HepG2 (cell line): ENCODE data around the gene PARD3. TPM values are rescaled to one million over a fixed set of nuclear protein-coding genes. Genes with fewer than 3 reads are reported as not detected.

ENCODE experiments used
- ATAC-seq: fragments of 200-7000 bp; cut with Tn5 transposase; 3 replicates; pipeline ENCODE4 v1.9.1; 2020; ENCODE audit warnings: mild to moderate bottlenecking, moderate library complexity
- BruUV-seq: library from RNA; stranded (reverse); fragments of 400-500 nt; replicated peaks from 2 replicates; lab custom pipeline; 2021; lab: Mats Ljungman, UMichigan
- CTCF ChIA-PET: fragments of 300-600 bp; formaldehyde crosslinking; extraction: SDS; loops from one replicate; lab custom pipeline; 2021; ENCODE audit warnings: low total read pairs, inconsistent platforms, low intra/inter-chr PET ratio; lab: Yijun Ruan, JAX
- POLR2A ChIA-PET: fragments of 350-600 bp; sonication (Branson Sonifier 250); formaldehyde crosslinking; loops from one replicate; lab custom pipeline; 2020; ENCODE audit warnings: antibody characterized with exemption, inconsistent platforms; lab: Yijun Ruan, JAX
- DNase-seq: peaks from one replicate; pipeline ENCODE4 v3.0.0-alpha.2; 2015; ENCODE audit warnings: low spot score
- FAIRE-seq: peaks from 3 replicates; lab custom pipeline; 2011; peaks lifted over from hg19 to GRCh38; lab: Jason Lieb, UNC
- H2AFZ ChIP-seq: one replicate; pipeline ENCODE4 v1.6.1; 2011; ENCODE audit warnings: low read length, inconsistent platforms
- H3K27ac ChIP-seq: fragments of 300-600 bp; 3 replicates; pipeline ENCODE4 v1.8.0; 2011; ENCODE audit warnings: mixed run types, mild to moderate bottlenecking, mixed read lengths, low read length, inconsistent platforms; ENCODE audit not compliant: insufficient read depth; ENCODE audit errors: extremely low read length
- H3K27me3 ChIP-seq, 2 experiments: fragments of 200-600 bp in 1 of 2; 2 replicates in 1 of 2; 3 replicates in 1 of 2; pipeline versions ENCODE4 v1.6.0 to v1.8.0; 2011; ENCODE audit warnings: low read length in 2 of 2, mild to moderate bottlenecking in 2 of 2, moderate library complexity in 2 of 2, inconsistent platforms in 1 of 2; ENCODE audit not compliant: insufficient read depth in 2 of 2, control insufficient read depth in 1 of 2
- H3K36me3 ChIP-seq, 2 experiments: fragments of 200-600 bp in 1 of 2; replicated peaks in 1 of 2; 2 replicates in 1 of 2; 3 replicates in 1 of 2; pipeline versions ENCODE4 v1.5.1 to v1.8.0; 2011; ENCODE audit warnings: low read length in 2 of 2, inconsistent platforms in 1 of 2; ENCODE audit not compliant: insufficient read depth in 2 of 2, control insufficient read depth in 1 of 2
- H3K4me1 ChIP-seq: 2 replicates; pipeline ENCODE4 v1.5.1; 2012; ENCODE audit warnings: low read length, inconsistent platforms; ENCODE audit not compliant: insufficient read depth
- H3K4me2 ChIP-seq: 2 replicates; pipeline ENCODE4 v1.6.0; 2011; ENCODE audit warnings: low read depth, low read length, inconsistent platforms
- H3K4me3 ChIP-seq, 3 experiments: fragments of 200-600 bp in 1 of 3; sonication (generic), shearing (Covaris generic) in 1 of 3; replicated peaks in 1 of 3; 2 replicates each; pipeline ENCODE4 v1.5.1; 2011 to 2016; ENCODE audit warnings: low read length in 3 of 3, inconsistent platforms in 2 of 3, low read depth in 2 of 3, mild to moderate bottlenecking in 2 of 3, control low read depth in 1 of 3, mixed read lengths in 1 of 3; ENCODE audit not compliant: insufficient read depth in 1 of 3
- H3K79me2 ChIP-seq: one replicate; pipeline ENCODE4 v1.6.1; 2011; ENCODE audit warnings: low read length, inconsistent platforms; ENCODE audit not compliant: insufficient read depth
- H3K9ac ChIP-seq: 2 replicates; pipeline ENCODE4 v1.6.0; 2011; ENCODE audit warnings: mild to moderate bottlenecking, low read depth, low read length, inconsistent platforms; ENCODE audit not compliant: insufficient read depth
- H3K9me3 ChIP-seq: 2 replicates; pipeline ENCODE4 v1.5.1; 2012; ENCODE audit warnings: mild to moderate bottlenecking, low read length
- H4K20me1 ChIP-seq: 2 replicates; pipeline ENCODE4 v1.6.0; 2011; ENCODE audit warnings: inconsistent platforms, mild to moderate bottlenecking, low read length, moderate library complexity; ENCODE audit not compliant: insufficient read depth
- CENPT ChIP-seq: sonication (generic); formaldehyde crosslinking; IDR thresholded peaks from 2 replicates; pipeline ENCODE4 v1.8.0; 2022; ENCODE audit warnings: low read depth, mild to moderate bottlenecking, moderate library complexity, missing genetic modification reagents
- MAFF ChIP-seq: IDR thresholded peaks from 2 replicates; pipeline ENCODE4 v1.6.1; 2011; ENCODE audit warnings: low read depth, low read length, improper control_type of control experiment
- MAFK ChIP-seq, 2 experiments: IDR thresholded peaks in 1 of 2; conservative IDR thresholded peaks in 1 of 2; 2 replicates each; pipeline ENCODE4 v1.6.1; 2011; ENCODE audit warnings: improper control_type of control experiment in 2 of 2, low read length in 2 of 2
- MXI1 ChIP-seq: IDR thresholded peaks from 3 replicates; pipeline ENCODE4 v1.6.1; 2012; ENCODE audit warnings: low read depth, low read length, inconsistent platforms, borderline replicate concordance
- MYNN ChIP-seq: sonication (generic); formaldehyde crosslinking; IDR thresholded peaks from 2 replicates; pipeline ENCODE4 v1.4.0; 2020; ENCODE audit warnings: mild to moderate bottlenecking, low read depth, missing genetic modification reagents
- NFE2 ChIP-seq: sonication (generic); formaldehyde crosslinking; IDR thresholded peaks from 2 replicates; pipeline ENCODE4 v1.4.0; 2020; ENCODE audit warnings: missing genetic modification reagents
- NFIB ChIP-seq: sonication (generic); formaldehyde crosslinking; IDR thresholded peaks from 2 replicates; pipeline ENCODE4 v1.9.0; 2021; ENCODE audit warnings: missing genetic modification reagents, mild to moderate bottlenecking, borderline replicate concordance
- ZFP36L2 ChIP-seq: sonication (generic); formaldehyde crosslinking; IDR thresholded peaks from 2 replicates; pipeline ENCODE4 v1.4.0; 2020; ENCODE audit warnings: missing genetic modification reagents
- ZNF556 ChIP-seq: sonication (generic); formaldehyde crosslinking; IDR thresholded peaks from 2 replicates; pipeline ENCODE4 v1.4.0; 2020; ENCODE audit warnings: mild to moderate bottlenecking, missing genetic modification reagents, borderline replicate concordance
- ZNF563 ChIP-seq: sonication (generic); formaldehyde crosslinking; IDR thresholded peaks from 2 replicates; pipeline ENCODE4 v1.8.0; 2022; ENCODE audit warnings: mild to moderate bottlenecking, moderate library complexity, missing genetic modification reagents
- ZSCAN29 ChIP-seq: sonication (generic); formaldehyde crosslinking; conservative IDR thresholded peaks from 2 replicates; pipeline ENCODE4 v1.4.0; 2020; ENCODE audit warnings: mild to moderate bottlenecking, missing genetic modification reagents
- WGBS: methylation state at CpG from one replicate; pipeline ENCODE4 v1.1.6; 2017; ENCODE audit warnings: low lambda C conversion rate; 5-methylcytosine and 5-hydroxymethylcytosine counted together
- in situ Hi-C: cut with HindIII; loops from 2 replicates; pipeline ENCODE4 v1.10.0; 2017; ENCODE audit warnings: low pct_unique_long_range_greater_than_20kb; ENCODE audit not compliant: extremely low pct_ligation_motif_present
- intact Hi-C: fragments of 100-400 bp; cut with micrococcal nuclease; formaldehyde crosslinking; loops from one replicate; pipeline ENCODE4 v1.10.0; 2022; ENCODE audit not compliant: unreplicated experiment
- polyA plus RNA-seq, 8 experiments: library from polyadenylated mRNA; depleted of rRNA in 3 of 8; stranded (reverse) in 7 of 8; unstranded in 1 of 8; fragments of >200 nt; fragmentation: Illumina TruSeq in 4 of 8; extraction: Trizol in 4 of 8; gene quantifications; 2 replicates each; pipeline versions ENCODE4 v1.2.1 to v1.2.3, GENCODE V29; 2011 to 2016; ENCODE audit warnings: low read depth in 4 of 8, missing spikeins in 1 of 8, mixed read lengths in 1 of 8; ENCODE audit not compliant: insufficient read depth in 1 of 8
- total RNA-seq, 5 experiments: library from RNA; depleted of rRNA; stranded (reverse); fragments of >200 nt; fragmentation: Illumina TruSeq; extraction: Trizol; gene quantifications; 2 replicates each; pipeline ENCODE4 v1.2.3, GENCODE V29; 2016; ENCODE audit warnings: low read depth in 1 of 5
- TF ChIP-seq, protein P1 (sequence below): sonication (generic); formaldehyde crosslinking; IDR thresholded peaks from 2 replicates; pipeline ENCODE4 v1.4.0; 2020; ENCODE audit warnings: missing genetic modification reagents
- TF ChIP-seq, protein P2 (sequence below): sonication (generic); formaldehyde crosslinking; IDR thresholded peaks from 2 replicates; pipeline ENCODE4 v1.5.0; 2020; ENCODE audit warnings: missing genetic modification reagents, mild to moderate bottlenecking, borderline replicate concordance
- TF ChIP-seq, protein P3 (sequence below): IDR thresholded peaks from 2 replicates; pipeline ENCODE4 v1.6.1; 2016; ENCODE audit warnings: mild to moderate bottlenecking, missing biosample characterization, missing genetic modification reagents
- TF ChIP-seq, protein P4 (sequence below): sonication (generic); formaldehyde crosslinking; IDR thresholded peaks from 2 replicates; pipeline ENCODE4 v1.5.0; 2020; ENCODE audit warnings: mild to moderate bottlenecking, missing genetic modification reagents

PARD3 gene
- total and polyA plus RNA-seq, 2 of the 13 experiments (the other 11 are each of a cell fraction or from before 2014, with no cell fraction given), result 40.9 to 60.0 TPM

DNA sequence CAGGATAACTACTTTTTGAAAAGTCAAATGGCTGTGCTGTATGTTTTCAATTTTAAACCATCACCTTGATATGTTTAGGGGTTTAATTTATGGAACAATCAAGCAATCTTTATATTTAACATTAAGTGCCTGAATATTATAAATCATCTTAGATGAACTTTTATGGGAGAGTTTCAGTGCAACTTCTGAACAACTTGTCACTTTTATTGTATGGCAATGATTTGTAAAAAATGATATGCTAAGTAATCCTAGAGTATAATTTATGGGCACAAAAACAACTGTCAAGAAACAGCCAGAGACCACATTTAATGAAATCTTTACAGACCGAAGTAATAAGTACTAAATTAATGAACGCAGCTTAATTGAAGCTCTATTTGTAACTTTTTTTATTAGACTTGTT lies 498.9 kb downstream of the PARD3 start (continued):
- TF ChIP-seq NFE2 (no peak), MYNN (CRISPR knock-in tag) (no peak), ZNF563 (CRISPR knock-in tag) (no peak), ZFP36L2 (CRISPR knock-in tag) (no peak), NFIB (CRISPR knock-in tag) (no peak), ZNF556 (CRISPR knock-in tag) (no peak), ZSCAN29 (no peak)
- TF ChIP-seq, all 625 proteins: peak for 0

DNA sequence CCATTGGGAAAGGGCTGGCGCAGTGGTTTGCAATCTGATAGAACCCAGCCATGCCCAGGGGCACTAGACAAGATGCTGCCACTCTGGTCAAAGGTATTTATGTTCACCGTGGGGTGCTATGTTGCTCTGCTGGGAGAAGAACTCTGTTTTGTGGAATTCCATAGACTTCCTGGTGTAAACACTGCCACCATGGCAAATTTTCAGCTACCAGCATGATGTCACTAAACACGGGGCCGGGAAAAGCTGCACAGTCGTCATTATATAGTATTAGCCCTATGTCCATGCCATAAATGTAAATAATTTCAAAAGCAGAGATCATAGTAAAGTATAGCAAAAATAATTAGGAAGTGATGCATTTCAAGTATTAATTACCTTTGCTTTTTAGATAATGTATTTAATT lies 500.6 kb downstream of the PARD3 start:
- no peak overlapping the region for H3K27ac ChIP-seq
- TF ChIP-seq MAFK (conservative IDR thresholded peaks at IDR 0.05 in 1 of 2, IDR thresholded peaks at IDR 0.05 in 1 of 2; ENCODE audit: low read length in 2 of 2), result peak; percentile 38 to 67; a peak in 3 of 4 replicates
- TF ChIP-seq CENPT (CRISPR knock-in tag), result no peak
- TF ChIP-seq, protein P1, sequence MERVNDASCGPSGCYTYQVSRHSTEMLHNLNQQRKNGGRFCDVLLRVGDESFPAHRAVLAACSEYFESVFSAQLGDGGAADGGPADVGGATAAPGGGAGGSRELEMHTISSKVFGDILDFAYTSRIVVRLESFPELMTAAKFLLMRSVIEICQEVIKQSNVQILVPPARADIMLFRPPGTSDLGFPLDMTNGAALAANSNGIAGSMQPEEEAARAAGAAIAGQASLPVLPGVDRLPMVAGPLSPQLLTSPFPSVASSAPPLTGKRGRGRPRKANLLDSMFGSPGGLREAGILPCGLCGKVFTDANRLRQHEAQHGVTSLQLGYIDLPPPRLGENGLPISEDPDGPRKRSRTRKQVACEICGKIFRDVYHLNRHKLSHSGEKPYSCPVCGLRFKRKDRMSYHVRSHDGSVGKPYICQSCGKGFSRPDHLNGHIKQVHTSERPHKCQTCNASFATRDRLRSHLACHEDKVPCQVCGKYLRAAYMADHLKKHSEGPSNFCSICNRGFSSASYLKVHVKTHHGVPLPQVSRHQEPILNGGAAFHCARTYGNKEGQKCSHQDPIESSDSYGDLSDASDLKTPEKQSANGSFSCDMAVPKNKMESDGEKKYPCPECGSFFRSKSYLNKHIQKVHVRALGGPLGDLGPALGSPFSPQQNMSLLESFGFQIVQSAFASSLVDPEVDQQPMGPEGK (CRISPR knock-in tag), result no peak
- TF ChIP-seq MAFF, result peak; percentile 67
- no peak for TF ChIP-seq MXI1
- TF ChIP-seq, protein P2, sequence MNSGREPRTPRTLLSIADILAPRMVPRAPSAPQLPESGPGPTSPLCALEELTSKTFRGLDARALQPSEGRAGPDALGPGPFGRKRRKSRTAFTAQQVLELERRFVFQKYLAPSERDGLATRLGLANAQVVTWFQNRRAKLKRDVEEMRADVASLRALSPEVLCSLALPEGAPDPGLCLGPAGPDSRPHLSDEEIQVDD (CRISPR knock-in tag), result no peak
- TF ChIP-seq, protein P3, sequence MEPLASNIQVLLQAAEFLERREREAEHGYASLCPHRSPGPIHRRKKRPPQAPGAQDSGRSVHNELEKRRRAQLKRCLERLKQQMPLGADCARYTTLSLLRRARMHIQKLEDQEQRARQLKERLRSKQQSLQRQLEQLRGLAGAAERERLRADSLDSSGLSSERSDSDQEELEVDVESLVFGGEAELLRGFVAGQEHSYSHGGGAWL (CRISPR knock-in tag), result no peak
- TF ChIP-seq, protein P4, sequence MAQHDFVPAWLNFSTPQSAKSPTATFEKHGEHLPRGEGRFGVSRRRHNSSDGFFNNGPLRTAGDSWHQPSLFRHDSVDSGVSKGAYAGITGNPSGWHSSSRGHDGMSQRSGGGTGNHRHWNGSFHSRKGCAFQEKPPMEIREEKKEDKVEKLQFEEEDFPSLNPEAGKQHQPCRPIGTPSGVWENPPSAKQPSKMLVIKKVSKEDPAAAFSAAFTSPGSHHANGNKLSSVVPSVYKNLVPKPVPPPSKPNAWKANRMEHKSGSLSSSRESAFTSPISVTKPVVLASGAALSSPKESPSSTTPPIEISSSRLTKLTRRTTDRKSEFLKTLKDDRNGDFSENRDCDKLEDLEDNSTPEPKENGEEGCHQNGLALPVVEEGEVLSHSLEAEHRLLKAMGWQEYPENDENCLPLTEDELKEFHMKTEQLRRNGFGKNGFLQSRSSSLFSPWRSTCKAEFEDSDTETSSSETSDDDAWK (CRISPR knock-in tag), result no peak
- in situ Hi-C loops (no loop called here), intact Hi-C loops (no loop called here)
- no peak overlapping the region for H3K4me2 ChIP-seq
- ChIA-PET CTCF (no interaction called here), POLR2A (no interaction called here)
- FAIRE-seq (no peak), DNase-seq (no peak), ATAC-seq (no peak)
- peaks cover 10 to 13% of the 10 kb centered on the region in 2 experiments; a peak in 4 of 5 replicates for H3K36me3 ChIP-seq
- no peak overlapping the region for H2AFZ ChIP-seq
- H3K79me2 ChIP-seq, result no peaks in the 10 kb centered on the region
- no peaks in the 10 kb centered on the region for H3K27me3 ChIP-seq
- H4K20me1 ChIP-seq, result no peaks in the 10 kb centered on the region
- no peak overlapping the region for H3K9ac ChIP-seq
- no peak overlapping the region for H3K4me3 ChIP-seq
- H3K9me3 ChIP-seq, result no peaks in the 10 kb centered on the region
- 97% methylated on average over 5 of the region's 5 CpGs for WGBS
- BruUV-seq, result no TSS peak
- H3K4me1 ChIP-seq, result peaks cover 3% of the 10 kb centered on the region; the same call in 1 of the 2 replicates
